OCI-LY7 (cell line): Measurements from ENCODE around the gene ROM1. TPM values are rescaled to one million over a fixed set of nuclear protein-coding genes. Genes with fewer than 3 reads are reported as not detected.

Experiments used
- BruUV-seq: library from RNA; stranded (reverse); fragments of 400-500 nt; replicated peaks from 2 replicates; lab custom pipeline; 2021; lab: Mats Ljungman, UMichigan
- CTCF ChIA-PET: fragments of 300-600 bp; sonication (Branson Sonifier 250); formaldehyde crosslinking; loops from one replicate; lab custom pipeline; 2022; ENCODE audit warnings: antibody characterized with exemption; ENCODE audit not compliant: unreplicated experiment; lab: Charles Lee
- POLR2A ChIA-PET: fragments of 300-600 bp; sonication (Branson Sonifier 250); formaldehyde crosslinking; loops from one replicate; lab custom pipeline; 2022; ENCODE audit warnings: antibody characterized with exemption; lab: Charles Lee
- DNase-seq: peaks from one replicate; pipeline ENCODE4 v3.0.0-alpha.2; 2015; ENCODE audit warnings: low spot score
- H2AFZ ChIP-seq: fragments of 200-600 bp; sonication (generic), shearing (Covaris generic); 2 replicates; pipeline ENCODE4 v1.6.1; 2014; ENCODE audit warnings: mild to moderate bottlenecking, antibody characterized with exemption, low read length, moderate library complexity
- H3K27ac ChIP-seq: fragments of 200-600 bp; sonication (generic); 2 replicates; pipeline ENCODE4 v1.5.1; 2014; ENCODE audit warnings: mixed run types, low read depth, mild to moderate bottlenecking, moderate library complexity, low read length, inconsistent platforms; ENCODE audit not compliant: poor library complexity, severe bottlenecking
- H3K36me3 ChIP-seq: fragments of 200-600 bp; sonication (generic); 2 replicates; pipeline ENCODE4 v1.6.1; 2014; ENCODE audit warnings: mild to moderate bottlenecking, antibody characterized with exemption, low read length, moderate library complexity, mixed read lengths; ENCODE audit not compliant: insufficient read depth
- H3K4me1 ChIP-seq: fragments of 200-600 bp; sonication (generic); 2 replicates; pipeline ENCODE4 v1.5.1; 2014; ENCODE audit warnings: mild to moderate bottlenecking, low read length; ENCODE audit not compliant: insufficient read depth, poor library complexity, severe bottlenecking
- H3K4me2 ChIP-seq: fragments of 200-600 bp; sonication (generic); 2 replicates; pipeline ENCODE4 v1.6.1; 2014; ENCODE audit warnings: mild to moderate bottlenecking, low read length
- H3K4me3 ChIP-seq: fragments of 200-600 bp; sonication (generic); 2 replicates; pipeline ENCODE4 v1.5.1; 2014; ENCODE audit warnings: mild to moderate bottlenecking, low read depth, low read length; ENCODE audit not compliant: poor library complexity, severe bottlenecking
- H3K79me2 ChIP-seq: fragments of 200-600 bp; sonication (generic); 2 replicates; pipeline ENCODE4 v1.6.1; 2016; ENCODE audit warnings: low read depth, mild to moderate bottlenecking, low read length, moderate library complexity, mixed read lengths; ENCODE audit not compliant: insufficient read depth
- H3K9me2 ChIP-seq: fragments of 200-600 bp; sonication (generic); 2 replicates; pipeline ENCODE4 v1.6.1; 2016; ENCODE audit warnings: mild to moderate bottlenecking, low read length, mixed read lengths; ENCODE audit not compliant: insufficient read depth
- H3K9me3 ChIP-seq: fragments of 200-600 bp; sonication (generic); 2 replicates; pipeline ENCODE4 v1.6.1; 2014; ENCODE audit warnings: mild to moderate bottlenecking, mixed run types, low read length, mixed read lengths
- H4K20me1 ChIP-seq: fragments of 200-600 bp; sonication (generic); 2 replicates; pipeline ENCODE4 v1.6.1; 2014; ENCODE audit warnings: mild to moderate bottlenecking, antibody characterized with exemption, low read length, moderate library complexity, mixed read lengths; ENCODE audit not compliant: insufficient read depth
- EZH2phosphoT487 ChIP-seq: fragments of 200-600 bp; sonication (generic); IDR thresholded peaks from 2 replicates; pipeline ENCODE4 v1.6.1; 2018; ENCODE audit warnings: low read depth, borderline replicate concordance, mild to moderate bottlenecking, mixed run types, antibody characterized with exemption, low read length, moderate library complexity, mixed read lengths
- intact Hi-C: fragments of 100-400 bp; cut with micrococcal nuclease; formaldehyde crosslinking; loops from one replicate; pipeline ENCODE4 v1.10.0; 2022; ENCODE audit not compliant: unreplicated experiment
- total RNA-seq, 2 experiments: library from RNA; depleted of rRNA in 1 of 2; stranded (reverse); fragments of >200 nt in 1 of 2; shearing (Covaris generic) in 1 of 2; gene quantifications; 2 replicates each; pipeline ENCODE4 v1.2.3, GENCODE V29; 2014 to 2022
- TF ChIP-seq, protein P1 (sequence below): fragments of 200-600 bp; sonication (generic); conservative IDR thresholded peaks from 2 replicates; pipeline ENCODE4 v1.5.1; 2014; ENCODE audit warnings: mild to moderate bottlenecking, antibody characterized with exemption, low read length, moderate library complexity, mixed read lengths

ROM1 gene
- total RNA-seq, 2 experiments from 2014 or later = 0.69 to 2.5 TPM

GRCh38 chr11:62647609-62648005, 34.5 kb downstream of the ROM1 start:
- H3K27ac ChIP-seq = no peak overlapping the region
- H3K4me2 ChIP-seq = no peak overlapping the region
- peaks cover 54% of the 10 kb centered on the region for H3K79me2 ChIP-seq
- no peaks in the 10 kb centered on the region for H3K9me2 ChIP-seq
- peaks cover 50% of the 10 kb centered on the region for H3K36me3 ChIP-seq
- H3K4me1 ChIP-seq = peaks cover 29% of the 10 kb centered on the region
- TF ChIP-seq EZH2phosphoT487 = no peak
- TF ChIP-seq, protein P1, sequence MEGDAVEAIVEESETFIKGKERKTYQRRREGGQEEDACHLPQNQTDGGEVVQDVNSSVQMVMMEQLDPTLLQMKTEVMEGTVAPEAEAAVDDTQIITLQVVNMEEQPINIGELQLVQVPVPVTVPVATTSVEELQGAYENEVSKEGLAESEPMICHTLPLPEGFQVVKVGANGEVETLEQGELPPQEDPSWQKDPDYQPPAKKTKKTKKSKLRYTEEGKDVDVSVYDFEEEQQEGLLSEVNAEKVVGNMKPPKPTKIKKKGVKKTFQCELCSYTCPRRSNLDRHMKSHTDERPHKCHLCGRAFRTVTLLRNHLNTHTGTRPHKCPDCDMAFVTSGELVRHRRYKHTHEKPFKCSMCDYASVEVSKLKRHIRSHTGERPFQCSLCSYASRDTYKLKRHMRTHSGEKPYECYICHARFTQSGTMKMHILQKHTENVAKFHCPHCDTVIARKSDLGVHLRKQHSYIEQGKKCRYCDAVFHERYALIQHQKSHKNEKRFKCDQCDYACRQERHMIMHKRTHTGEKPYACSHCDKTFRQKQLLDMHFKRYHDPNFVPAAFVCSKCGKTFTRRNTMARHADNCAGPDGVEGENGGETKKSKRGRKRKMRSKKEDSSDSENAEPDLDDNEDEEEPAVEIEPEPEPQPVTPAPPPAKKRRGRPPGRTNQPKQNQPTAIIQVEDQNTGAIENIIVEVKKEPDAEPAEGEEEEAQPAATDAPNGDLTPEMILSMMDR = no peak
- H3K9me3 ChIP-seq = no peaks in the 10 kb centered on the region
- no peak for DNase-seq
- no peak overlapping the region for H2AFZ ChIP-seq
- H4K20me1 ChIP-seq = no peaks in the 10 kb centered on the region
- H3K4me3 ChIP-seq = no peak overlapping the region
- ChIA-PET POLR2A (interaction anchor here (0.6 kb wide), 1 partner anchor 57 kb away, joined by 10 read pairs; no protein-coding TSS in a partner anchor), CTCF (no interaction called here)
- BruUV-seq = no TSS peak
- intact Hi-C loops = no loop called here

GRCh38 chr11:62648185-62648966, 35.3 kb downstream of the ROM1 start:
- ChIA-PET CTCF (interaction anchor here (1.0 kb wide), 1 partner anchor 16 kb away, joined by 3 read pairs; the partner anchor contains the start of genes C11orf98 and CSKMT), POLR2A (interaction anchor here (1.4 to 10.5 kb wide), 2 partner anchors 18 to 23 kb away, joined by 4 to 159 read pairs; partner anchors contain the start of genes C11orf98, CSKMT, LBHD1 and UQCC3)
- Histone ChIP-seq H3K79me2 (peaks cover 53% of the 10 kb centered on the region), H3K9me3 (no peaks in the 10 kb centered on the region), H3K4me3 (no peak overlapping the region), H4K20me1 (no peaks in the 10 kb centered on the region), H2AFZ (no peak overlapping the region), H3K36me3 (peaks cover 43% of the 10 kb centered on the region), H3K4me1 (peaks cover 30% of the 10 kb centered on the region), H3K9me2 (no peaks in the 10 kb centered on the region), H3K4me2 (no peak overlapping the region), H3K27ac (no peak overlapping the region)
- TF ChIP-seq EZH2phosphoT487 = no peak
- TF ChIP-seq, protein P1 = no peak
- DNase-seq = no peak
- intact Hi-C loops = no loop called here
- BruUV-seq = no TSS peak
